GM19193 (cell line): ENCODE data around the gene YTHDF1.

Experiments
- POLR2A ChIP-seq: IDR thresholded peaks from 4 replicates; pipeline ENCODE4 v1.6.1; 2011; ENCODE audit not compliant: insufficient read depth, insufficient read length; ENCODE audit errors: extremely low read depth

YTHDF1 gene

DNA sequence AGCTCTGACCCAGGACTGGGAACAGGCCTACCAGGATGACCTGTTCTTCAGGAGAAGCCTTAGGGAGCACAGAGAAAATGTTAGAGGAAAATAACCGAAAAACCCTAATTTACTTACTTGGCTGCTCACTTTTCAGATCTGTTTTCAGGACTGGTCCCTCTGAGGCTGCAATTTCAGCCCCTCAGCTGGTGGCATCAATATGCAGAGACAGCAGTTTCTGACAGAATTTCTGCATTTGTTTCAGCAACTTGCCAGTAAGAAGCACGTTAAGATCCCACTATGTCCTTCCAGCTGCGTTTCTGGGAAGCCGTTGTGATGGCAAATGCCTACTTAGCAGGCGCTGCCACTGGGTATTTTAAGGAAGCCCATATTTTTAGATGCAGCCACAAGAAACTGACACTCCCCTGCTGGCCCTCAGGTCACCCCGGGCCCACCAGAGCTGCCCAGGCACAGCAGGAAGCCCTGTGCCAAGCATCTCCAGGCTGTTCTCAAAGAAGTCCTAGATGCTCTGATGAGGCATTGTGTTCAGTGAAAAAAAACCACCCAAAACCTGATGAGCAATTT lies 7.5 kb downstream of the YTHDF1 start:
- TF ChIP-seq POLR2A = no peak

DNA sequence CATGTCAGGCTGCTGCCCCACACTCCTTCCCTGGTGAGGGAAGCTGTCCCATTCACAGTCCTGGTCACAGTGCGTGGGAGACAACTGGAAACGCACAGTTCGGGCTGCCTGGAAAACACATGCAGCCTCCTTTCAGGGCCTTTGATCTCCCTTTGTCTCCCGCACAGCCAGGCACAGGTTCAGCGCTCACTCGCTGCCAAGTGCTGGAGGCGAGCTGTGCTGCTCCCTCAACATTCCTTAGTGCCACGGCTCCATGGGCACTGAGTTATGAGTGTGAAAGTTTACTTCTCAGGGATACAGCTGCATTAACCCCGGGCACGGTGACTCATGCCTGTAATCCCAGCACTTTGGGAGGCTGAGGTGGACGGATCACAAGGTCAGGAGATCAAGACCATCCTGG lies 9.1 kb downstream of the YTHDF1 start:
- no peak for TF ChIP-seq POLR2A

DNA sequence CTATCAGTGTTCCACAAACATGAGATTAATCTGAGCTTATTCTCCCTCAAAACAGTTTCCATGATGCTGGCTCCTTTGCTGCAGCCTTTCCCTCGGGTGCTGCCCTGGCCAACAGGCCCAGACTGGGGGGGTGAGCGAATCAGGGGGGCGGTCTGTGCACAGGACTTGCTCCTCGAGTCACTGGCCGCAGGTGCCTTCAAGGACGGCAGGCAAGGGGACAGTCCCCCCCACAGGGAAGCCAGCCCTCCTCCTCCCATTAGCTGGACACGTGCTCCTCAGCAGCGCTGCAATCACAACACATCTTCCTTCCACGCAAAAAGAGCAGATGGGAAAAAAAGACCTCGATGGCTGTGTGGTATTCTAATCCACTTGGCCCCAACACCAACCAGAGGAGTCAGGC lies 10.0 kb downstream of the YTHDF1 start:
- no peak for TF ChIP-seq POLR2A

DNA sequence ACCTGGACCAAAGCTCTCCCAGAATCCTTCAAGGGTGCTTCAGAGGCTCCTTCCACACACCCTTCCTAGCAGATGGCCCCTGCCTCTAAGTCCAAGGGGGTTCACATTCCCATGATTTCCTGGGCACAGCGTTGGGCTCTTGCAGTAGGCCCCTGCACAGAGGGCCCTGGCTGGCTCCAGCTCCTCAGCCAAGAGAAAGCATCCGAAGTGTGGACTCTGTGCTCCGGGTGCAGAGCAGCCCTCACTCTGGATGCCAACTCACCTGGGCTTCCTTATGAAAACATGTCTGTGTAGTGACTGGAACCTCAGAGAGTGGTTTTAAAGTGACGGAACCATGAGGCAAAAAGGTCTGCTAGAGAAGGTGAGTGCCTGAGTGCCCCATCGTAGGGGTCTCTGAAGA lies 11.6 kb downstream of the YTHDF1 start:
- TF ChIP-seq POLR2A = no peak

DNA sequence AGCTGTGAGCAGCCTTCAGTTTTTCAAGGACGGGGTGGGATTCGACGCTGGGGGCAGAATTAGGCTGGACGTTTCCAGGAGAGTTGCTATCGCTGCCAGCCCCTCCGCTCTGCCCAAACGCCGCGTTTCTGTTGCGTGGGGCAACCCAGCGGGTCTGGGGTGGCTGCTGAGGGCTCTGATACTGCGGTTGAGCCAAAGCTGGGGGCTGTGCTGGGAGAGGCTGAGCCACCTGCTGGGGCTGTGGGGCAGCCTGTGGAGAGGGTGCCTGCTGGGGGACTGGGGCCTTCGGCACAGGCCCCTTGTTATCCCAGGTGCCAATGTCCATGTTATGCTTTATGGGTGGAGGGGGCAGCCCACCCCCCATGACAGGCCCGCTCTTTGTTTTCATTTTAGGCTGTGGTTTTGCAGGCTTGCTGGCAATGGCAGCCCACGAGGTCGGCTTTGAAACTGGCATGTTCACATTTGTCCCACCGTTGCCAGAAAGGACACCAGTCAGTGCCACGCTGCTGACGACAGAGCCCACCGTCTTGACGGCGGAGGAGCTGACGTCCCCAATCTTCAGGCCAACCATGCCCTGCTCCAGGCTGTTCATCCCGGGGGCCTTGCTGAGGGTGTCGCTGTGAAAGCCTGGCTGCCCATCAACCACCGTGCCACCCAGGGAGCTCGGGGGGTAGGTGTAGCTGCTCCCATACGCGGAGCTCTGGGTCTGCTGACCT lies 13.0 kb downstream of the YTHDF1 start:
- TF ChIP-seq POLR2A = no peak

DNA sequence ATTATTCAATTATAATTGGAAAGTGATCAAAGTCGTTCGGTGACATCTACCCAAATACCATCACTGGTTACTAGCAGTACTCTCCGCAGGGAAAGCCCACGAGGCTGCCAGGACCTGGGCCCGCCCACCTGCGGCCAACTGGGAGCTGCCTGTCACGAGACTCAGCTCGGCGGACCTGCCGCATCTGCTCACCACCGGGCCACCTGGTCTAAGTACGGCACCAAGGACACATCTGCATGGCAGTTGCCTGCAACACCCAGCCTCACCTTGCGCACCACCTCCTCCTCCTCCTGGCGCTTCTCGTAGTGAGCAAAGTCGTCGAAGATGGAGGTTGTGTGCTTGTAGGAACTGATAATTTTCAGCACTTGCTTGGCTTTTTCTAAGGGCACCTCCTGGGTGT lies 13.9 kb downstream of the YTHDF1 start:
- TF ChIP-seq POLR2A = no peak

DNA sequence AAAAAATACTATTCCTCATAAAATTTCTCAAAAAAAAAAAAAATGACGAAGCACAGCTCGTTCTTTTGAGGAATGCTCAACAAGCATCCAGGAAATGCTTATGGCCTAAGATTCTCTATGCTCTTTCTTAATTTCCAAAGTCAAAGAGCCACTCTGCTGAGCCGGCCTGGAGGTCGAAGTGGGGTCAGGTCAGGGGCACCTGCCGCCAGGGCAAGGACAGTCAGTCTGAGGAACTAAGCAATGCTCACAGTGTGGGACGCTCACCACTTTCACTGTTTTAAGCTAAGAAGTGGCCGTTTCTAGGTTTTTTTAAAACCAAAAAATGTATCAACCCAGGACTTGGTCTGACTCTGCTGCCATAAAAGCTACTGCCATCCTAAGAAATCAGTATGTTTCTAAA lies 17.3 kb downstream of the YTHDF1 start:
- no peak for TF ChIP-seq POLR2A

DNA sequence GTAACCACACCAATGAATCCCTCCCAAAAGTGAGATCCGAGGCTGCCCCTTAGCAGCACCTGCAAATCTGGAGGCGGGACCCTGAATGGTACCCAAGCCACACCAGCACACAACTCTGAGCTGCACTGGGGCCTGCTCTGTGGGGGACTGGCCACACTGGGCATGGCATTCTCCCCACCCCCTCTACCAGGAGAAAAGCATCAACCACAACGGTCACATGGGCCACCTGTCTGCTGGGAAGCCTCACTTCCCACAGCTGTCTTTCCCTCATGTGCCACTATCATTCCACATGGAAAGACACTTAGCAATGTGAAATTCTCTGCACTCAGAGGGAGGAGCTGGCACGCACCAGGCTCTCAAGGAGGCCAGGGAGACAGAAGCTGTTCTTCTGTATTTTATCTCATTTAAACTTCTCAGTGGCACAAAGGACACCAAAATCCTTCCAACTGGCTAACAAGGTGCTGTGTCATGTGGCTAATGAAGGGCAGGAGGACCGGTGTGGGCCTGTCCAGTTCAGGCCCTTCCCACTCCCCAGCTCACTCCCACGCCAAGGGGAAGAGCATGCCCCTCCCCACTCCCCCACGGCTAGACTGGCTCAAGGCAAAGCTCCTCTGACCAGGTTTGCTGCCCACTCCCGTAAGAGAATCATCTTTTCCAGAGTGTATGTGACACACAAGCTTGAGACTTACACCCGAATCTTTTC lies 19.0 kb downstream of the YTHDF1 start:
- TF ChIP-seq POLR2A = no peak

DNA sequence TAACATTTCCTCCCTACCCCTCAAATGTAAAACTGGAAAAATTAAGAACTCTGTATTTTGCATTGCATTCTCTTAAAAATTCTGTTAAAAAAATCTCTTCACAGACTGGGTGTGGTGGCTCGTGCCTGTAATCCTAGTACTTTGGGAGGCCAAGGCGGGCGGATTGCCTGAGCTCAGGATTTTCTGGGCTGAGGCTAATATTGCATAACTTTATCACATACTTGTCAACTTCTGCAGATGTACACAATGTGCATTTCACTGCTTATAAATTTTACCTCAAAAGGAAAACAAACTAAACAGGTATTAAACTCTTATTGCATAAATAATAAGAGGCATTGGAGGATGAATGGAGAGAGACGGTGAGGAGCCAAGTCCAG lies 21.1 kb downstream of the YTHDF1 start:
- TF ChIP-seq POLR2A = no peak

DNA sequence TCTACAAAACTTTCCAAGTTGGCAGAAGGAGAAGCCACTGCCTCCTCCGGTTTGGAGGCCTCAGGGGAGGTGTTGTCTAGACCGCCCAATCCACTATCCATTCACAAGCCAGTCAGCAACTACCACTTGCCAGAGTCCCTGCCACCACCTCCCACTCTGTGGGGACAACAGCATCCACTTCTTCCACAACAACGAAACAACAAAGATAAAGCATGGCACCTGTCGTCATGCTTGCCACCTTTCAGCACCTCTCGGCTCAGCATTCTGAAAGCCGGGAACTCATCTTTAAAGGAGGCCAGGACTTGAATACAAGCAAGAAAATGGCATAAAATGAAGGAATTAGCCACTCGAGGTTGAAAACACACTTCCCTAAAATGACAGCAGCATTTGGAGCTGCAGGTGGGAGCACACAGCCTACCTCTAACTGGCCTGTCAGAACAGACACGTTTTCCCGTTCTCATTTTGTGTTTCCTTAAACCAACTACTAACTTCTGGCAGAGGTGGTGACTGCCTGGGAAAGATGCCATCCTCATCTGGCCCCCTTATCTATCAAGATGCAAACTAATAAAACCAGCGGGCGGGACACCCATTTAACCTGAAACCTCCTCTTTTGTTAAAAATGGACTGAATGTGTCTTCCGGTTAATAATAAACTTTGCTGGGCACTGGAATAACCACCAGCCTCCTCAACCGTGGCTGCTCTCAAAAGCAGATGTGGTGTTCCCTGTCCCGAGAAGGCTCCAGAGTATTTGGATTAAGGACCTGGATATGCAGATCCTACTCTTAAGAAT lies 21.7 kb downstream of the YTHDF1 start:
- TF ChIP-seq POLR2A = no peak

DNA sequence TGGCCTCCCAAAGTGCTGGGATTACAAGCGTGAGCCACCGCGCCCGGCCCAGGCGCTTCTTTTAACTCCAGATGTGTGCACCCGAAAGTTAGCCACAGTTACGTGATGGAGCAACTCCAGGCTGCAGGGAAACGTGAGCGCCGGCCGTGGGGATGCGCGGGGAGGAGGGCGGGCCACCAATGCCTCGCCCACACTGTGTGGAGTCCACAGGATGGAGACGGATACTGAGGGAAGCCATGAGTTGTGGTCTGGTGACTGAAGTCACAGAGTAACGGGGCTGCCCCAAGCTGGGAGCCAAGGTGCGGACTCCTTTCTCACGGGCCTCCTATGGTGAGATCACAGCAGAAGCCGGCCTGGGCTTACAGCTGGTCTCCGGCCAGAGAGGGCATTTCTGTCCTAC lies 23.2 kb downstream of the YTHDF1 start:
- TF ChIP-seq POLR2A = no peak

DNA sequence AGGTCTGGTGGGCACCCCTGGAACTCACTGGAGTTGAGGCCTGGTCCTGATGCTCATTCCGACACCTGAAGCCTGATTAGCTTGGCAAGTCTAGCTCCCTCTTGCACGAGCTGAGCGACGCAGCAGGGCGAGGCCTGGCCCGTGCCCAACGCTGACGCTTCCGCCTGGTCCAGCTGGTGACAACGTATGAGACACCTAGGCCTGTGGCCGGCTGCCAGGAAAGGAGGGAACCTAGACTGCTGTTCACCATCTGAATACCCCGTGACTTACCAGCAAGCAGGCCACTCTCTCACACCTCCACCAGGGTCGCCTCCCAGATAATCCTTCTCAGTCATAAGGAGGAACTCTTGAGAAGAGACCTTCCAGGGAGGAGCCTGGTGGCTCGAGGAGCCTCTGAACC lies 24.5 kb downstream of the YTHDF1 start:
- TF ChIP-seq POLR2A = no peak

DNA sequence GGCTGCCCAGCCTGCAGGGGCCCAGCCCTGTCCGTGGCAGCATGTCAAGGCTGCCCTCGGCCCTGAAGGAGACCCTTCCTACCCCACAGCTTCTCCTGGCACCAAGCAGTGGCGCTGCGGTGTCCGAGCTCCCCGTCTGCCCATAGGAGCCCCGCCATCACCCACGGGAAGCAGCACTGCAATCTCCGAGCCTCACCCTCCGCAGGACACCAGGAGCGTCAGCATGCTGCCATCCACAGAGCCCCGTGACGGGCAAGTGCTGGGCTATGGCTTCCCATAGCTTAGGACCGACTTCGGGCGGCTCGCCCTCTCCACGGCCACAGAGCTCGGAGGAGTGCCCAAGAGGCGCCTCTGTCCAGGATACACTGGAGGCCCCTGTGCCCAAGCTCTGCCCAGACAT lies 25.1 kb downstream of the YTHDF1 start:
- no peak for TF ChIP-seq POLR2A

DNA sequence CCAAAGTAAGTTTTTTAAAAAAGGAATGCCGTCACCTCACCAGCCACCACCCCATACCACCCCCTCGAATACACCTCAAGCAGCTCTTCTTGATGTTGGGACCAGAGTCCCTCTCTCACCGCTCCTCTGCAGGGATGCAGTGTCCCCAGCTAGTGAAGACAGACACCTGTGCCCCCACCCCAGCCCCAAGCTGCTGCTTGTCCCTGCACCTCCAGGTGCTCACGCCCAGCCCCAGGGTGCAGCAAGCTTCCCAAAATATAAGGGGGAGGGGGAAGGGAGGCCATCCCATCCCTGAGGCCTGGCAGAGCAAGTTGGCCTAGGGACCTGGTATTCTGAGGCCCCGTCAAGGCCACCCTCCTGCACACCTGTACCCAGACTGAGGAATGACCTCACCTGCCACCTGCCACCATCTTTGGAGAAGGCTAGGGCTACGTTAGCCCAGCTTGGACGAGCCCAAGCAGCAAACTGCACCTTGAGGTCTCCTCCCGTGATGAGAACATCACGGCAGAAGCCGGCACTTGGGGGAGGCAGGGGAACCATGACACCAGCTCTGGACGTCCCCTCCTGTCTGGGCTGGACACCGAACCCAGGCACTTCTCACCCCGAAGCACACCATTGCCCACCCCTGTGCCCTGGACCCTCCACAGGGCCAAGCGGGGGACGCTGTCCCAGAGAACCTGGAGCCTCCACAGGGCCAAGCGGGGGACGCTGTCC lies 25.9 kb downstream of the YTHDF1 start:
- TF ChIP-seq POLR2A = no peak

DNA sequence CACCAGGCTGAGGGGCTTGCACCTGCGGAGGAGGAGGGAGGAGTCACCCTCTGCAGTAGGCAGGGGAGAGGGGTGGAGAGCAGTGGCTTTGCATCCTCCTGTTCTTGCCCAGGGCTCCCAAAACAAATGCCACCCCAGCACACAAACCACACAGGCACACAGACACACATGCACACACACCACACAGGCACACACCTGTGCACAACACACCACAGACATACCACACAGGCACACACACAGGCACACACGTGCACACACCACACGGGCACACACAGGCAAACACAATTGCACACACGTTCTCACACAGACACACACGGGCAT lies 26.6 kb downstream of the YTHDF1 start:
- TF ChIP-seq POLR2A = no peak
